ENCODE data around the gene SYN1.

SYN1 gene

GRCh38 chrX:47593522-47593921 is 26.1 kb downstream of the SYN1 start:
- TF ChIP-seq CREB1 (IDR thresholded peaks at IDR 0.05; ENCODE audit: low read depth) (no peak), CEBPB (IDR thresholded peaks at IDR 0.05) (no peak), NFIC (IDR thresholded peaks at IDR 0.05) (no peak), TEAD4 (IDR thresholded peaks at IDR 0.05) (no peak), YY1 (IDR thresholded peaks at IDR 0.05; ENCODE audit: low read depth) (no peak), EP300 (IDR thresholded peaks at IDR 0.05; ENCODE audit: borderline replicate concordance) (no peak), TCF12 (IDR thresholded peaks at IDR 0.05; ENCODE audit: low read depth) (no peak), TAF1 (IDR thresholded peaks at IDR 0.05; ENCODE audit: low read depth) (no peak), RAD21 (IDR thresholded peaks at IDR 0.05; ENCODE audit: low read depth) (no peak), EGR1 (IDR thresholded peaks at IDR 0.05) (no peak), FOXM1 (IDR thresholded peaks at IDR 0.05; ENCODE audit: borderline replicate concordance, low read depth) (no peak), ZBTB7A (IDR thresholded peaks at IDR 0.05; ENCODE audit: low read depth) (no peak)
- TF ChIP-seq, protein P1, sequence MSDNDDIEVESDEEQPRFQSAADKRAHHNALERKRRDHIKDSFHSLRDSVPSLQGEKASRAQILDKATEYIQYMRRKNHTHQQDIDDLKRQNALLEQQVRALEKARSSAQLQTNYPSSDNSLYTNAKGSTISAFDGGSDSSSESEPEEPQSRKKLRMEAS (IDR thresholded peaks at IDR 0.05): no peak
- TF ChIP-seq, protein P2, sequence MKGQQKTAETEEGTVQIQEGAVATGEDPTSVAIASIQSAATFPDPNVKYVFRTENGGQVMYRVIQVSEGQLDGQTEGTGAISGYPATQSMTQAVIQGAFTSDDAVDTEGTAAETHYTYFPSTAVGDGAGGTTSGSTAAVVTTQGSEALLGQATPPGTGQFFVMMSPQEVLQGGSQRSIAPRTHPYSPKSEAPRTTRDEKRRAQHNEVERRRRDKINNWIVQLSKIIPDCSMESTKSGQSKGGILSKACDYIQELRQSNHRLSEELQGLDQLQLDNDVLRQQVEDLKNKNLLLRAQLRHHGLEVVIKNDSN (IDR thresholded peaks at IDR 0.05): no peak
- TF ChIP-seq, protein P3, sequence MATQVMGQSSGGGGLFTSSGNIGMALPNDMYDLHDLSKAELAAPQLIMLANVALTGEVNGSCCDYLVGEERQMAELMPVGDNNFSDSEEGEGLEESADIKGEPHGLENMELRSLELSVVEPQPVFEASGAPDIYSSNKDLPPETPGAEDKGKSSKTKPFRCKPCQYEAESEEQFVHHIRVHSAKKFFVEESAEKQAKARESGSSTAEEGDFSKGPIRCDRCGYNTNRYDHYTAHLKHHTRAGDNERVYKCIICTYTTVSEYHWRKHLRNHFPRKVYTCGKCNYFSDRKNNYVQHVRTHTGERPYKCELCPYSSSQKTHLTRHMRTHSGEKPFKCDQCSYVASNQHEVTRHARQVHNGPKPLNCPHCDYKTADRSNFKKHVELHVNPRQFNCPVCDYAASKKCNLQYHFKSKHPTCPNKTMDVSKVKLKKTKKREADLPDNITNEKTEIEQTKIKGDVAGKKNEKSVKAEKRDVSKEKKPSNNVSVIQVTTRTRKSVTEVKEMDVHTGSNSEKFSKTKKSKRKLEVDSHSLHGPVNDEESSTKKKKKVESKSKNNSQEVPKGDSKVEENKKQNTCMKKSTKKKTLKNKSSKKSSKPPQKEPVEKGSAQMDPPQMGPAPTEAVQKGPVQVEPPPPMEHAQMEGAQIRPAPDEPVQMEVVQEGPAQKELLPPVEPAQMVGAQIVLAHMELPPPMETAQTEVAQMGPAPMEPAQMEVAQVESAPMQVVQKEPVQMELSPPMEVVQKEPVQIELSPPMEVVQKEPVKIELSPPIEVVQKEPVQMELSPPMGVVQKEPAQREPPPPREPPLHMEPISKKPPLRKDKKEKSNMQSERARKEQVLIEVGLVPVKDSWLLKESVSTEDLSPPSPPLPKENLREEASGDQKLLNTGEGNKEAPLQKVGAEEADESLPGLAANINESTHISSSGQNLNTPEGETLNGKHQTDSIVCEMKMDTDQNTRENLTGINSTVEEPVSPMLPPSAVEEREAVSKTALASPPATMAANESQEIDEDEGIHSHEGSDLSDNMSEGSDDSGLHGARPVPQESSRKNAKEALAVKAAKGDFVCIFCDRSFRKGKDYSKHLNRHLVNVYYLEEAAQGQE (IDR thresholded peaks at IDR 0.05; ENCODE audit: low read depth): no peak

GRCh38 chrX:47590984-47591383 is 28.7 kb downstream of the SYN1 start:
- TF ChIP-seq TCF12 (IDR thresholded peaks at IDR 0.05; ENCODE audit: low read depth) (no peak), CEBPB (IDR thresholded peaks at IDR 0.05) (no peak), CREB1 (IDR thresholded peaks at IDR 0.05; ENCODE audit: low read depth) (no peak), RAD21 (IDR thresholded peaks at IDR 0.05; ENCODE audit: low read depth) (no peak), TEAD4 (IDR thresholded peaks at IDR 0.05) (no peak)
- TF ChIP-seq, protein P2 (IDR thresholded peaks at IDR 0.05): no peak
- TF ChIP-seq, protein P3 (IDR thresholded peaks at IDR 0.05; ENCODE audit: low read depth): no peak

DNA sequence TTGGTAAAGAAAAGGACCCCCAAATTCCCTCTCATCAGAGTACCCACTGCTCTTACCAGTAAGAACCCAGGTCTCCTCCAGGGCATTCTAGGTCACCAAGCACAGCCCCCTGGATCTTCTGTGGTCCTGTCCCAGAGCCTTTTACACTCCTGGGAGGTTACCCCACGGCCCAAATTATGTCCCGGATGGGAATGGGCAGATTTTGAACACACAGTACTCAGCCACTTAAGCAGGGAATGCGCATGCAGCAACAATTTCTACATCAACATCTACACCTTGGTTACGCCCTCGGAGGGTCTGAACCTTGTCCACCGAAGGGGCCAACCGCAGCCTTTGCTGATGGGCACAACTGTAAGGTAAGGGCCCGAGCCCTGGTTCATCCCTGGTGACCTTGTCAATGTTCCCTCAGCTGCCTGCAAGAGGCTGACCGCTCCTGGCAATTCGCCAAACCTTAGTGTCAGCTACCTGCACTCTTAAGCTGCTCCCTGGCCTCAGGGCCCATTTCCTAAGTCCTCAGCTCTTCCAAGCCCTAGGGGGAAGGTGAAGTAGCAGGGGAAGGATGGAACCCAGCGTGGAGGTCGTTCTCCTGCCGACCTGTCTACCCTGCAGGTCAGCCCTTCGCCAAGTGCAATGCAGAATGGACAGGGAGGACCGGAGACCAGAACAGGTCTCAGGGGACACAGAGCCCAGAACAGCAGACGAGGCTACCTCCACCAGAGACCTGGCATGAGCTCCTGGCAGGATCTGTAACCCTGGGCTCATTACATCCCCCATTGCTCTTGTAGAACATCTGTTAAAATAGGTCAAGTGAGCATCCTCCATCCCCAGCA is 31.5 kb downstream of the SYN1 start:
- no peak for TF ChIP-seq CREB1 (IDR thresholded peaks at IDR 0.05; ENCODE audit: low read depth)
- TF ChIP-seq NFIC (IDR thresholded peaks at IDR 0.05): peak; percentile 42; the same call in 1 of the 2 replicates

DNA sequence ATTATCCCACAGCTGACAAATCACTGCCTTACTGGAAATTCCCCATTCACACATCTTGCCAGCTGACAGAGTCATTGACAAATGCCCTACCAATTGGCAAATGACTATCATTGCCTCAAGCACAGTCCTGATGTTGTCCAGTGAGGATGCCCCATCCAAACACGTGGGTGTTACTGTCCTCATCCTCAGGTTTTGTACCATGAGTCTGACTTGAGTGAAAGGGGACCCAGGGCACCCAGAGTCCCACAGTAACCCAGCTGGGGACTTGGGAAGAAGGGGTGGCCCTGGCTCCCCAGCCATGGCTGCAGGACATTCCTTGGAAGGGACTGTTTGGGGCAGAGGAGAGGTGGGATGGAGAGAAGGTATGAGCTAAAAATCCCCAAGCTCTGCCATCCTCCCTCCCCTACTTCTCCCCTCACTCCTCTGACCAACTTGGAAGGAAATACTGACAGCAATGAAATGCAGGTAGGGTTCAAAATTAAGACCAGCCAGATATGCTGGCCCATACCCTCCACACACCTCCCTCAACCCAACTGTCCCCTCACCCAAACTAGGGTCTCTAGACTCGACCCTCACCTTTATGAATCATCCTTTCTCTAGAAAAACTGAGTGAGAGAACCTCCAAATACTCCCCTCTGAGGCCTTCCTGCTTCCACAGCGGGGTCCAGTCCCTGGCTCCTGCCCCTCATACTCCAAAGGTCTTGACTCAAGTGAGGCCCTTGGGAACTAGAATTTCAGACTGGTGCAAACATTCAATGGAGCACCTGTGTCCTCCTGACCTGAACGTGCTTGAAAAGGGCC is 32.4 kb downstream of the SYN1 start:
- TF ChIP-seq EP300 (IDR thresholded peaks at IDR 0.05; ENCODE audit: borderline replicate concordance) (no peak), TCF12 (IDR thresholded peaks at IDR 0.05; ENCODE audit: low read depth) (no peak), FOXM1 (IDR thresholded peaks at IDR 0.05; ENCODE audit: borderline replicate concordance, low read depth) (no peak), RAD21 (IDR thresholded peaks at IDR 0.05; ENCODE audit: low read depth) (no peak), CREB1 (IDR thresholded peaks at IDR 0.05; ENCODE audit: low read depth) (no peak), CEBPB (IDR thresholded peaks at IDR 0.05) (no peak), EGR1 (IDR thresholded peaks at IDR 0.05) (no peak), TEAD4 (IDR thresholded peaks at IDR 0.05) (no peak), NFIC (IDR thresholded peaks at IDR 0.05) (no peak), YY1 (IDR thresholded peaks at IDR 0.05; ENCODE audit: low read depth) (no peak), ZBTB7A (IDR thresholded peaks at IDR 0.05; ENCODE audit: low read depth) (no peak), TAF1 (IDR thresholded peaks at IDR 0.05; ENCODE audit: low read depth) (no peak)
- TF ChIP-seq, protein P2 (IDR thresholded peaks at IDR 0.05): no peak
- TF ChIP-seq, protein P1 (IDR thresholded peaks at IDR 0.05): no peak
- TF ChIP-seq, protein P3 (IDR thresholded peaks at IDR 0.05; ENCODE audit: low read depth): no peak

Data from Ishikawa (cell line).